Activated CD8-positive, alpha-beta memory T cell treated with anti-CD3 and anti-CD28 coated beads for 36 hours (primary cell): Measurements from ENCODE around the gene GJB6. TPM values are rescaled to one million over a fixed set of nuclear protein-coding genes. Genes with fewer than 3 reads are reported as not detected.
"Not testable (repeated sequence)": the region's sequence is repeated elsewhere in the genome, so short reads cannot be mapped to it uniquely, and the experiment has no call there.

Source experiments
- CTCF ChIA-PET: fragments of 350-600 bp; sonication (Branson Sonifier 250); formaldehyde crosslinking; loops from one replicate; lab custom pipeline; 2021; ENCODE audit warnings: antibody characterized with exemption; lab: Charles Lee
- POLR2A ChIA-PET: fragments of 350-600 bp; sonication (Branson Sonifier 250); formaldehyde crosslinking; loops from one replicate; lab custom pipeline; 2021; ENCODE audit warnings: antibody characterized with exemption; lab: Charles Lee
- total RNA-seq, 2 experiments: library from RNA; stranded (reverse); gene quantifications; one replicate each; pipeline ENCODE4 v1.2.3, GENCODE V29; 2021

GJB6 gene
- total RNA-seq: 1 to 10 TPM; 8.3 to 9.0 TPM

GRCh38 chr13:20231839-20232555, at the start of gene GJB6:
Gene GJB6 (minus strand): TSS chr13:20232319. CDS start chr13:20223480, 8,839 bp downstream.
- ChIA-PET CTCF (no interaction called here), POLR2A (no interaction called here)

GRCh38 chr13:20276901-20277300, 44.8 kb upstream of the GJB6 start:
- CTCF ChIA-PET, POLR2A ChIA-PET: not testable (repeated sequence)

DNA sequence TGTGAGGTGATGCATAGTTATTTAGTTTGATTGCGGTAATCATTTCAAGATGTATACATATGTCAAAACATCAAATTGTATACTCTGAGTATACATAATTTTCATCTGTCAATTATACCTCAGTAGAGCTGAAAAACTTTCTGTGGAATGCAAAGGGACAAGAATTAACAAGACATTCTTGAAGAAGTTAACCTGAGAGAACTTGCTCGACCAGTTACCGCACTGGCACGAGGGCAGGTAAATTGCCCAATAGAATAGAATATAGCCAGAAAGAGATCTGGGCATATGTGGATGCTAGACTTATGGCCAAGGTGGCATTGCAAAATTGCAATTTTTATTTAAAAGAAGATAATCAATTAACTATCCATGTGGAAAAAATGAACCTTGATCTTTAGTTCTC, 42.3 kb upstream of the GJB6 start:
- ChIA-PET CTCF (no interaction called here), POLR2A (no interaction called here)

- ChIA-PET CTCF (no interaction called here), POLR2A (no interaction called here)
Measured at GRCh38 chr13:20272588-20273171, 40.6 kb upstream of the GJB6 start.

DNA sequence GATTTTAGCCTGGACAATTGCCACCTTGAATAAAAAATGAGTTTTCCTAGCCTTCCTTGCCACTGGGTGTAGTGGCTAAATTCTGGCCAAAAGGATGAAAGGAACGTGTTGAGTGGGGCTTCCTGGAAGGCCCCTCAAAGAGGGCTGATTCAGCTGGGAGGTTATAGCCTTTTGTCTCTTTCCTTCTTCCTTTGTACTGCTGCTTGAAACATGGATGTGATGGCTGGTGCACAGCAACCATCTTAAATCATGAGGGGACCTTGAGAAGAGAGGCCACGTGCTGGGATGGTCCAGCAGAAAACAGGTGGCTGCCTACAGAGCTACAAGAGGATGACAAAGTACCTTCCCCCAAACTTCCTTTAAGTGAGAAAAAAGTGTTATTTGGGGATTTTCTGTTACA, 40.0 kb upstream of the GJB6 start:
- POLR2A ChIA-PET: no interaction called here
- CTCF ChIA-PET: no interaction called here

DNA sequence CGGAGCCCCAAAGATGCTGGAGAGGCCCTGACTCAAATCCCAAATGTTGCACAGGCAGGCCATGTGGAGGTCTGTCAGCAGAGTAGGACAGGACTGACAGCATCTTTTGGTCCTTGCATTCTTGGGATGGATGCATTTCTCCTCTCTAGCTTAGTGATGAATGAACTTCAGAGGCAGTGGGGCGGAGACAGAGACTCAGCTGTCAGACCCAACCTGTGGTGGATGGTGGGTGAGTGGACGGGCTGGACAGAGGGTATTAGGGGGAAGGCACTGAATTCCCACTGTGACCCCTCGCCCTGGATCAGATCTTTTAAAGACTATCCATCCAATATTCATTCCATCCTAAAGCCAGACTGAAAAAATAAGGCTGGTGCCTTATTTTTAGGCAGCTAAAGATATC, 39.3 kb upstream of the GJB6 start:
- CTCF ChIA-PET: no interaction called here
- POLR2A ChIA-PET: no interaction called here

GRCh38 chr13:20270163-20270865, 38.2 kb upstream of the GJB6 start:
- POLR2A ChIA-PET: no interaction called here

GRCh38 chr13:20264271-20265018, 32.3 kb upstream of the GJB6 start:
- POLR2A ChIA-PET: interaction anchor here (0.6 kb wide), 1 partner anchor 32 kb away, joined by 3 read pairs; no protein-coding TSS in a partner anchor
- CTCF ChIA-PET: no interaction called here

More at GRCh38 chr13:20270163-20270865, 38.2 kb upstream of the GJB6 start:
- CTCF ChIA-PET: interaction anchor here (0.7 kb wide), 1 partner anchor 40 kb away, joined by 3 read pairs; no protein-coding TSS in a partner anchor

- POLR2A ChIA-PET: no interaction called here
- CTCF ChIA-PET: no interaction called here
Measured at GRCh38 chr13:20263393-20264044, 31.4 kb upstream of the GJB6 start.

DNA sequence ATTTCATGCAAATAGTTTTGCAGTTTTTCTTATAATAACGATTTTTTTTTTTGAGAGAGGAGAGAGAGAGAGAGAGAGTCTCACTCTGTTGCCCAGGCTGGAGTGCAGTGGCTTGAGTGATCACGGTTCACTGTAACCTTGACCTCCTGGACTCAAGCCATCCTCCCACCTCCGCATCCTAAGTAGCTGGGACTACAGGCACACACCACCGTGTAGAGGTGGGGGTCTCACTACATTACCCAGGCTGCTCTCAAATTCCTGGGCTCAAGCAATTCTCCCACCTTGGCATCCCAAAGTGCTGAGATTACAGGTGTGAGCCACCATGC, 26.8 kb upstream of the GJB6 start:
- CTCF ChIA-PET: no interaction called here
- POLR2A ChIA-PET: no interaction called here

DNA sequence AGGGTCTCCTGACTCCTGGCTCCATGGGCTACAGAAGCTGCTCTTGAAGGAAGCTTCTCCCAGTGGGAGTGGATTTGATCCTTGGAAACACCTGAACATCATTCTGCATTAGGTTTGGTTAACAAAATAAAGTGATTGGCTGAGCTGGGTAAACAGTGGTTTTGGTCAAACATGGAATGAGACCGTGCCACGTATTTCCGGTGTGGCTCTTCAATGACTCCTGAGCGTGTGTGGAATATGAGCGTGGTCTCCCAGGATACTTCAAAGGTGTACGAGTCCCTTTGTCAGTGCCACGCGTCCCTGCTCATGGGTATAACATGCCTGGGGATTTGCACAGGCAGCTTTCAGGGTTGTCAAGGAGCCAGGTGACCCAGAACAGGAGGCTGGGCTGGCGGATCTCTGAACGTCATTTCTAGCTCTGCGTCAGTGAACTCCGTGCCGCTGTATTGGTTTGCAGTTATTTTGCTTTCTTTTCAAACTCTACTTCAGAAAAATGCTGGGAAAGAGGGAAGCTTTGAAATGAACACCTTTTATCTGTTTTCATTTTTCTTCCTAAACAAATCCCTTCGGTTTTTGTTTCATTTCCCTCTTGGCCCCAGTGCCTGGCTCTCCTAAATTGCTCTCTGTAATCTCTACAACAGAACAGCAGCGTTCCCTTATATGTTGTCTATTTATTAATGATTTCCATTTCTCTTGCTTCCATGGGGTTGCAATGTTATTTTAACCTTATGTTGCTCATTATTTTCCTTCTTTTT, 26.3 kb upstream of the GJB6 start:
- ChIA-PET CTCF (no interaction called here), POLR2A (no interaction called here)

DNA sequence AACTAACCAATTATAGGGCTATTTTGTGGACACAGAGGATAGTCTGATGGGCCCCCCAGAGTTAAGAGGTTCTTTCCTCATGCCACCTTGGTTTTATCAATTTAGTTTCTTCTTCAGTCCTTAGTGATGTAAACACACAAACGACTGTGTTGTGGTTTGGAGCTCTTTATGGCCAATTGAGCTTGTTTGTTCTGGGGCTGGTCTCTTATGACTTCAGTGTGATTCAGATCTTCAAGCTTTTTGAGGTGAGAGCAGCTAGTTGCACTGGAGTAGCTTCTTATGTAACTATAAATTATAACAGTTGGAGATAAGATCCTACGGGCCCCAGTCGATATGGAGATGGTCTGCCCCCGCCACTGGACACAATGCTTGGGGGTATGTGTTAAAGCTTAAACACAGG, 22.0 kb upstream of the GJB6 start:
- ChIA-PET CTCF (no interaction called here), POLR2A (no interaction called here)

- POLR2A ChIA-PET: no interaction called here
- CTCF ChIA-PET: no interaction called here
Measured at GRCh38 chr13:20249913-20250312, 17.8 kb upstream of the GJB6 start.

GRCh38 chr13:20247963-20248362, 15.8 kb upstream of the GJB6 start:
- POLR2A ChIA-PET: no interaction called here

DNA sequence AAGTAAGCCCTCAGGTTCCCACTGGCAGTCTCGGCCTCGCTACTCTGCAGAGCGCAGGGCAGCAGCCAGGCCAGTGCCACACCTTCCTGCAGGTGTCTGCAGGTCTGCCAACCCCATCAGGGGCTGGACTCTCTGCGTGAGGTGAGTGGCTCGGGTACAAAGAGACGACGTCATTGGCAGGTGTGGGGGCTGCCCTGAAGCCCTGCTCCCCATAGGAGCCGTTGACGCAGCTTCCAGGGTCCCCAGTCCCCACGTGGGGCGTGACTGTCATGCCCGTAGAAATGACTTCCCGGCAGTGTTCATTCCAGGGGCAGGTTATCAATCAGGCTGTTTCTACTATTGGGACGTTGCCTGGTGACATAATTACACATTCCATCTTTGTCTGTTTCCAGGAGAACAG, 15.3 kb upstream of the GJB6 start:
- POLR2A ChIA-PET: no interaction called here
- CTCF ChIA-PET: no interaction called here

More at GRCh38 chr13:20247963-20248362, 15.8 kb upstream of the GJB6 start:
- CTCF ChIA-PET: no interaction called here

DNA sequence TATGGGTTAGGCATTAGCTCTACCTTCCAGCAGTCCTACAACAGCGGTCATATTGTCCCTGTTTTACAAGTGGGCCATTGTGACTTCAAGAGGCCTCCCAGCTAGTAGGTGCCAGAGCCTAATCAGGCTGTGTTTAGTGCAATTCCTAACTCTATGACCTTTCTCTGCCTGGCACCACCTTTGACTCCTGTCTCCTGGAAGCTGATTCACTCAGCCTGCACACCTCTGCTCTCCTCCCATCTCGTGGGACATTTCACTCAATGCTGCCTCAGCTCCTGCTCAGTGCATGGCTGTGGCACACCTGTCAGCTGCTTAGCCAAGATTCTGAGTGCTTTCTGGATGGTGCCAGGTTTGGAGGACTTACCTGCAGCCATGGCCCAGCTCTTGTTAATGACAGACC, 9.5 kb upstream of the GJB6 start:
- POLR2A ChIA-PET: no interaction called here
- CTCF ChIA-PET: interaction anchor here (1.0 to 1.1 kb wide), 2 partner anchors 11 to 13 kb away, joined by 3 read pairs; no protein-coding TSS in a partner anchor

DNA sequence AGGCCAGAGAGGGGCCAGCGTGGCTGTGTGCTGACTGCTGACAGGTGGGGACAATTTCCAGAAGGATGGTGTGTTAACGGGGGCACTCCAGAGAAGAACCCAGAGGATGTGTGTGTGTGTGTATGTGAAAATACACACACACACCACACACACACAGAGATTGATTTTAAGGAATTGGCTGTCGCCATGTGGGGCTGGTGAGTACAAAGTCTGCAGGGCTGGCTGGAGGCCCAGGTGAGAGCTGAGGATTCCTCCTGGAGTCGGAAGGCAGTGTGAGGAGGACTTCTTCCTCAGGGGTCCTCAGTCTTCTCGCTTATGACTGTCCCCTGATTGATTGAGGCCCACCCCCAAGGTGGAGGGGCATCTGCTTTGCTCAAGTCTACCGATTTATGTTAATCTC, 7.6 kb upstream of the GJB6 start:
- POLR2A ChIA-PET: no interaction called here
- CTCF ChIA-PET: no interaction called here

- POLR2A ChIA-PET: no interaction called here
- CTCF ChIA-PET: no interaction called here
Measured at GRCh38 chr13:20232556-20233277, 598 bp upstream of the GJB6 start.
